Ecto neural progenitor cell (in vitro differentiated cells): ENCODE measurements around the gene MCM9.

Source experiments
- DNase-seq: peaks from one replicate; pipeline ENCODE4 v3.0.0-alpha.2; 2018; ENCODE audit warnings: low spot score

Gene MCM9

GRCh38 chr6:118934461-118935330, at the start of gene MCM9:
Gene MCM9, minus strand, starts transcription at chr6:118935159. Its CDS starts 3,436 bp downstream, at chr6:118931723.
- peak; percentile 97 for DNase-seq

- DNase-seq: no peak
Measured at GRCh38 chr6:118984342-118984741, 49.4 kb upstream of the MCM9 start.

GRCh38 chr6:118982575-118982911, 47.6 kb upstream of the MCM9 start:
- no peak for DNase-seq

- no peak for DNase-seq
Measured at GRCh38 chr6:118981884-118982574, 47.1 kb upstream of the MCM9 start.

- DNase-seq: no peak
Measured at GRCh38 chr6:118980063-118980462, 45.1 kb upstream of the MCM9 start.

GRCh38 chr6:118974790-118975189, 39.8 kb upstream of the MCM9 start:
- DNase-seq: no peak

- no peak for DNase-seq
Measured at GRCh38 chr6:118971682-118972081, 36.7 kb upstream of the MCM9 start.

- no peak for DNase-seq
Measured at GRCh38 chr6:118970866-118971265, 35.9 kb upstream of the MCM9 start.

GRCh38 chr6:118968416-118968815, 33.5 kb upstream of the MCM9 start:
- DNase-seq: no peak

GRCh38 chr6:118967239-118967638, 32.3 kb upstream of the MCM9 start:
- DNase-seq: no peak

GRCh38 chr6:118965843-118966370, 30.9 kb upstream of the MCM9 start:
- DNase-seq: no peak

- no peak for DNase-seq
Measured at GRCh38 chr6:118965371-118965770, 30.4 kb upstream of the MCM9 start.

- DNase-seq: no peak
Measured at GRCh38 chr6:118963003-118963402, 28.0 kb upstream of the MCM9 start.

- DNase-seq: no peak
Measured at GRCh38 chr6:118959903-118960302, 24.9 kb upstream of the MCM9 start.

- no peak for DNase-seq
Measured at GRCh38 chr6:118953391-118953790, 18.4 kb upstream of the MCM9 start.

- no peak for DNase-seq
Measured at GRCh38 chr6:118952683-118953082, 17.7 kb upstream of the MCM9 start.

- no peak for DNase-seq
Measured at GRCh38 chr6:118945217-118945616, 10.3 kb upstream of the MCM9 start.

GRCh38 chr6:118940770-118941169, 5.8 kb upstream of the MCM9 start:
- DNase-seq: no peak

GRCh38 chr6:118939683-118940082, 4.7 kb upstream of the MCM9 start:
- DNase-seq: no peak

GRCh38 chr6:118935978-118936703, 1.2 kb upstream of the MCM9 start:
- no peak for DNase-seq

- DNase-seq: no peak
Measured at GRCh38 chr6:118935331-118935668, 341 bp upstream of the MCM9 start.

- no peak for DNase-seq
Measured at GRCh38 chr6:118933855-118934460, 1.0 kb downstream of the MCM9 start.
